ENCODE measurements around the gene NKX2-8. TPM values are rescaled to one million over a fixed set of nuclear protein-coding genes. Genes with fewer than 3 reads are reported as not detected.
A peak's percentile ranks its signal among the peaks of the same experiment; 100 is the strongest.

Gene NKX2-8
- total RNA-seq, 1 donor from 2014 or later, result not detected

- Histone ChIP-seq H3K27ac (no peak overlapping the region), H3K4me3 (peak overlapping the region; percentile 33 to 36), H3K27me3 (no peaks in the 10 kb centered on the region), H3K36me3 (no peaks in the 10 kb centered on the region), H3K9me3 (no peaks in the 10 kb centered on the region), H3K4me1 (peaks cover 29% of the 10 kb centered on the region)
- DNase-seq (ENCODE audit: extremely low spot score in 2 of 2), result no peak
- TF ChIP-seq CTCF (IDR thresholded peaks at IDR 0.05) (no peak), POLR2A (IDR thresholded peaks at IDR 0.05) (no peak)
- intact Hi-C loops (cut with DNase I), result no loop called here
Observed at GRCh38 chr14:36580856-36581831, 1.3 kb downstream of the NKX2-8 start.

GRCh38 chr14:36580141-36580855 lies 2.1 kb downstream of the NKX2-8 start:
- Histone ChIP-seq H3K4me1 (peaks cover 29% of the 10 kb centered on the region), H3K36me3 (no peaks in the 10 kb centered on the region), H3K27me3 (no peaks in the 10 kb centered on the region), H3K27ac (no peak overlapping the region), H3K9me3 (no peaks in the 10 kb centered on the region), H3K4me3 (peak overlapping the region in 1 of 2 donors; percentile 33)
- DNase-seq (ENCODE audit: extremely low spot score in 2 of 2), result no peak
- TF ChIP-seq CTCF (IDR thresholded peaks at IDR 0.05), result no peak
- TF ChIP-seq POLR2A (IDR thresholded peaks at IDR 0.05), result no peak
- TF ChIP-seq POLR2AphosphoS5 (IDR thresholded peaks at IDR 0.05; ENCODE audit: insufficient read depth in 1 of 2, low read depth in 1 of 2), result no peak
- intact Hi-C loops (cut with DNase I), result no loop called here

GRCh38 chr14:36579573-36580140 lies 2.8 kb downstream of the NKX2-8 start:
- Histone ChIP-seq H3K9me3 (no peaks in the 10 kb centered on the region), H3K4me1 (peaks cover 29% of the 10 kb centered on the region), H3K27ac (no peak overlapping the region), H3K27me3 (no peaks in the 10 kb centered on the region), H3K4me3 (no peak overlapping the region), H3K36me3 (no peaks in the 10 kb centered on the region)
- no peak for DNase-seq (ENCODE audit: extremely low spot score in 2 of 2)
- intact Hi-C loops (cut with DNase I), result no loop called here
- TF ChIP-seq POLR2A (IDR thresholded peaks at IDR 0.05), result no peak
- TF ChIP-seq CTCF (IDR thresholded peaks at IDR 0.05), result no peak
- no peak for TF ChIP-seq POLR2AphosphoS5 (IDR thresholded peaks at IDR 0.05; ENCODE audit: insufficient read depth in 1 of 2, low read depth in 1 of 2)

- Histone ChIP-seq H3K27ac (no peak overlapping the region), H3K27me3 (no peaks in the 10 kb centered on the region), H3K9me3 (no peaks in the 10 kb centered on the region), H3K36me3 (no peaks in the 10 kb centered on the region), H3K4me3 (no peak overlapping the region), H3K4me1 (peaks cover 29% of the 10 kb centered on the region)
- no peak for DNase-seq (ENCODE audit: extremely low spot score in 2 of 2)
- intact Hi-C loops (cut with DNase I), result no loop called here
- TF ChIP-seq POLR2A (IDR thresholded peaks at IDR 0.05), result no peak
- no peak for TF ChIP-seq POLR2AphosphoS5 (IDR thresholded peaks at IDR 0.05; ENCODE audit: insufficient read depth in 1 of 2, low read depth in 1 of 2)
- TF ChIP-seq CTCF (IDR thresholded peaks at IDR 0.05), result no peak
Observed at GRCh38 chr14:36579001-36579555, 3.3 kb downstream of the NKX2-8 start.

All from vagina (tissue), 2 donors.